ENCODE data around the gene PDIA6. TPM values are rescaled to one million over a fixed set of nuclear protein-coding genes. Genes with fewer than 3 reads are reported as not detected.

PDIA6 gene
- total RNA-seq, 1 donor from 2014 or later = 85.8 TPM

DNA sequence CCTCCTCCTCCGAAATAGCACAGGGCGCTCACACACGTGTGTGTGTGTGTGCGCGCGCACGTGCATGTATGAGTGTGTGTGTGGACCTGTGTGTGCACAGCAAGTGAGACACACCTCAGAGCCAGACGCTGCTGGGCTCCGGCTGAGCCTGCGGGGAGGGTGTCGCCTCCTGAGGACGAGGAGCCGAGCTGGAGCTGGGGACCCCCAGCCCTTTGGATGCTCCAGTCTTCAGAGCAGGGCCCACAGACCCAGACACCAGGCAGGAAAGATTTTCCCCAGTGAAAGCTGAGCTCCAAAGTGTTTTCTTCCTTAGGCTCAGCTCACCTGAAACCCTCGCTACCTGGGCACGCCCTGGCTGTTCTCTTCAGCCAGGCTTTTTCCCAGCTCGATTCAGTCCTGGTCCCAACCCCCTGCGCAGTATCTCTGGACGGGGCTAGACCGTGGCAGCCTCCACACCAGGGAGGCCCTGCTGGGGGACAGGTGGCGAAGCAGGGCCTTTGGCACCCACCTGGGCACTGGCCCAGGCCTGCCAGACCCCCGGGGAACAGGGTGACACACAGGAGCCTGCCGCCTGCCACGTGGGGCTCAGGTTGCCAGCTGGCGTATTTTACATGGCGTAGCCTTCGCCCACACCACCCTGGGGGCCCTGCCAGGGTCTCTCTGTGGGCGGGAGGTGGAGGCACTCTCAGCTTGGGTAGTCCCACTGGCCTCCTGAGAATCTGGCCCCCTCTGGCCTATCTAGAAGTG, 36.2 kb downstream of the PDIA6 start:
- Mint-ChIP-seq H3K4me1 (ENCODE audit: low read depth, unreplicated experiment) (peaks cover 7% of the 10 kb centered on the region), H3K9me3 (ENCODE audit: unreplicated experiment) (peaks cover 2% of the 10 kb centered on the region), H3K27ac (ENCODE audit: unreplicated experiment) (no peak overlapping the region), H3K36me3 (ENCODE audit: unreplicated experiment) (no peaks in the 10 kb centered on the region), H3K27me3 (ENCODE audit: unreplicated experiment) (peaks cover 3% of the 10 kb centered on the region), H3K4me3 (ENCODE audit: unreplicated experiment) (no peak overlapping the region)
- TF ChIP-seq, protein P1, sequence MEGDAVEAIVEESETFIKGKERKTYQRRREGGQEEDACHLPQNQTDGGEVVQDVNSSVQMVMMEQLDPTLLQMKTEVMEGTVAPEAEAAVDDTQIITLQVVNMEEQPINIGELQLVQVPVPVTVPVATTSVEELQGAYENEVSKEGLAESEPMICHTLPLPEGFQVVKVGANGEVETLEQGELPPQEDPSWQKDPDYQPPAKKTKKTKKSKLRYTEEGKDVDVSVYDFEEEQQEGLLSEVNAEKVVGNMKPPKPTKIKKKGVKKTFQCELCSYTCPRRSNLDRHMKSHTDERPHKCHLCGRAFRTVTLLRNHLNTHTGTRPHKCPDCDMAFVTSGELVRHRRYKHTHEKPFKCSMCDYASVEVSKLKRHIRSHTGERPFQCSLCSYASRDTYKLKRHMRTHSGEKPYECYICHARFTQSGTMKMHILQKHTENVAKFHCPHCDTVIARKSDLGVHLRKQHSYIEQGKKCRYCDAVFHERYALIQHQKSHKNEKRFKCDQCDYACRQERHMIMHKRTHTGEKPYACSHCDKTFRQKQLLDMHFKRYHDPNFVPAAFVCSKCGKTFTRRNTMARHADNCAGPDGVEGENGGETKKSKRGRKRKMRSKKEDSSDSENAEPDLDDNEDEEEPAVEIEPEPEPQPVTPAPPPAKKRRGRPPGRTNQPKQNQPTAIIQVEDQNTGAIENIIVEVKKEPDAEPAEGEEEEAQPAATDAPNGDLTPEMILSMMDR (IDR thresholded peaks at IDR 0.05; ENCODE audit: partially characterized antibody, unreplicated experiment) = no peak
- DNase-seq = no peak

DNA sequence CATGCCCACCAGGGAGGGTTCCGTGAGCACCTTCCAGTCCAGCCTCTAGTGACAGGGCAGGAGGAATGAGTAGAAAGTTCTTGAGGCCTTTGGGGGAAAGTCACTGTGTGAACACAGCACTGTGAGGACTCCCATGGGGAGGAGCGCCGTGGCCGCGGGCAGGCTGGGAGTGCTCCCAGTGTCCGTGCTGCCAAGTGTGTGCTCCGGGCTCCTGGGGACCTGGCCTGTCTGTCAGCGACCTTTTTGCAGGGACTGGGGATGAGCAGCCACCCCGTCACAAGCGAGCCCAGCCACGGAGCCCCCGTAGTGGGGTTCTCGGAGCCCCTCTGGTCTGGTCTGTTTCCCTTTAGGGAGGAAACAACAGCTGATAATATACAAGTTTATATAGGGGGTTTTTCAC, 36.8 kb downstream of the PDIA6 start:
- peaks cover 3% of the 10 kb centered on the region for H3K27me3 Mint-ChIP-seq (ENCODE audit: unreplicated experiment)
- no peak overlapping the region for H3K27ac Mint-ChIP-seq (ENCODE audit: unreplicated experiment)
- no peak overlapping the region for H3K4me3 Mint-ChIP-seq (ENCODE audit: unreplicated experiment)
- no peaks in the 10 kb centered on the region for H3K36me3 Mint-ChIP-seq (ENCODE audit: unreplicated experiment)
- peaks cover 7% of the 10 kb centered on the region for H3K4me1 Mint-ChIP-seq (ENCODE audit: low read depth, unreplicated experiment)
- DNase-seq = no peak
- TF ChIP-seq, protein P1 (IDR thresholded peaks at IDR 0.05; ENCODE audit: partially characterized antibody, unreplicated experiment) = no peak
- H3K9me3 Mint-ChIP-seq (ENCODE audit: unreplicated experiment) = peaks cover 2% of the 10 kb centered on the region

DNA sequence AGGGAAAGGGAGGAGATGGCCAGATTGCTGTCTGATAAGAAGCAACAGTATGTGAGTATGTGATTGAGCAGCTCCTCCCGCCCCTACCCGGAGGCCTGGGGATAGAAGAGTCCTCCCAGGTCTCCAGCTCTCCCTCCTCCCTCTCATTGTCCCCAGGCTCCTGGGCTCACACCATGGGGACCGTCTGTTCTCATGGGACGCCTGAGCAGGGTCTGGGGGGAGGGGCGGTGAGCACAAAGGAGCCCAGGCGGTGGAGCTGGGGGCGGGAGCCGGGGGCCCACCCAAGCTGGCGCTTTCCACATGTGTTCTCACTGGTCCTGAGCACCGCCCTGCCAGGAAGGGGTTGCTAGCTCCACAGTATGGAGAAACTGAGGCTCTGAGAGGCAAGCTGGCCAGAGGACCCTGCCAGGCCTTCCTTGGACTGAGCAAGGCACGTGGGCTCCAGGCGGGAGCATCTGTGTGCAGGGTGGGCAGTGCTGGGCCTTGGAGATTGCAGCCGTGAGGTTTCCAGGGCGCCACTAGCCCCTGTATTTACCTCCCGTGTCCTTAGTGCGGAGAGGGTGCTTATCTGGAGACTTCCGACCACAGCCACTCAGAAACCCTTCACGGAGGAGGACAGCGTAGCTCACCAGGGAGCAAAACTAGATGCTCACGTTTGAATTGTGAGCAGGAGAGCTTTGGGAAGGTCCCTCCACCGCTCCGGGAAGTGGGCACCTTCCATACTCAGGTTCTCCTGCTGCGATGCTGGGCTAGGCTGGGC, 37.4 kb downstream of the PDIA6 start:
- no peak for DNase-seq
- Mint-ChIP-seq H3K27me3 (ENCODE audit: unreplicated experiment) (peaks cover 3% of the 10 kb centered on the region), H3K4me3 (ENCODE audit: unreplicated experiment) (no peak overlapping the region), H3K9me3 (ENCODE audit: unreplicated experiment) (peaks cover 2% of the 10 kb centered on the region), H3K36me3 (ENCODE audit: unreplicated experiment) (no peaks in the 10 kb centered on the region), H3K27ac (ENCODE audit: unreplicated experiment) (no peak overlapping the region), H3K4me1 (ENCODE audit: low read depth, unreplicated experiment) (peaks cover 7% of the 10 kb centered on the region)
- TF ChIP-seq, protein P1 (IDR thresholded peaks at IDR 0.05; ENCODE audit: partially characterized antibody, unreplicated experiment) = no peak

DNA sequence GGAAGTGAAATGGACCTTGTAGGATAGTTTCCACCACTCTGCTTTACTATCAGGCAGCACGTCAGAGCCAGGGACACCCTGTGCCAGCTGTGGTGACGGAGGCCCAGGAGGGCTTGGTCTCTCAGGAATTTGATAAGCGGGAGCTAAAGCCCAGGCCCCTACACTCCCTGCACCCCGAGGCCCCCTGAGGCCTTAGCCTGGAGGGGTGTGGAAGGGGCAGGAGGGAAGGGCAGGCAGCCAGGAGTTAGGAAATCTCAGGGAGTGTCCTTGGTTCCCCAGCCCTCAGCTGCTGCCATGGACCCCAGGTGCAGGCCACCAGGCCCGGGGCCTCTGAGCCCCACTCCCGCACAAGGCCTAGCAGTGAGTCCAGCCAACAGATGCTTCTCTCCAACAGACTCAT, 38.2 kb downstream of the PDIA6 start:
- Mint-ChIP-seq H3K4me3 (ENCODE audit: unreplicated experiment) (no peak overlapping the region), H3K27ac (ENCODE audit: unreplicated experiment) (no peak overlapping the region), H3K27me3 (ENCODE audit: unreplicated experiment) (peaks cover 3% of the 10 kb centered on the region), H3K36me3 (ENCODE audit: unreplicated experiment) (no peaks in the 10 kb centered on the region), H3K4me1 (ENCODE audit: low read depth, unreplicated experiment) (peaks cover 7% of the 10 kb centered on the region), H3K9me3 (ENCODE audit: unreplicated experiment) (peaks cover 2% of the 10 kb centered on the region)
- DNase-seq = no peak
- TF ChIP-seq, protein P1 (IDR thresholded peaks at IDR 0.05; ENCODE audit: partially characterized antibody, unreplicated experiment) = no peak

DNA sequence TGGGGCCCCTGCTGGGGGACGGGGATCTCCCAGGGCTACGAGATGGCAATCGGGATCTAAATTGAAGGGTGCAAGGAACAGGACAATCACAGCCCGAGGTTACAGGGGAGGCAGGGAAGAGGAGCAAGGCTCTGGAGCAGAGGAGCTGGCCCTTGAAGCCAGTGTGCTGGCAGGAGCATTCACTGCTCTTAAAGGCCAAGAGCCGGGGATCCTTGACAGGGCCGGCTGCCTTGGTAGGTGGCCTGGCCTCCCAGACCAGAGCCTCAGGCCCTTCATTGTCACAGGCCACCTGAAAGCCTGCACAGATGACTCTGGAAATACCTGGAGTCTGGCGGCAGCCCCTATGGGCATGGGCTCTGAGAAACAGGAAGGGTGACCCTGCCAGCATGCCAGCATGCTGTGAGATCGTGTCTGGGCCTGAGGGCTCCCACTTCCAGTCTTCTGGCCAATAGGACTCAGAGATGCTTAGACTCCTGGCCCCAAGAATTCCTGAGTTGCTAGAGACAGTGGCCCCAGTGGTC, 38.7 kb downstream of the PDIA6 start:
- Mint-ChIP-seq H3K27me3 (ENCODE audit: unreplicated experiment) (peaks cover 3% of the 10 kb centered on the region), H3K9me3 (ENCODE audit: unreplicated experiment) (peaks cover 2% of the 10 kb centered on the region), H3K36me3 (ENCODE audit: unreplicated experiment) (no peaks in the 10 kb centered on the region), H3K4me1 (ENCODE audit: low read depth, unreplicated experiment) (peaks cover 7% of the 10 kb centered on the region), H3K27ac (ENCODE audit: unreplicated experiment) (no peak overlapping the region), H3K4me3 (ENCODE audit: unreplicated experiment) (no peak overlapping the region)
- DNase-seq = no peak
- TF ChIP-seq, protein P1 (IDR thresholded peaks at IDR 0.05; ENCODE audit: partially characterized antibody, unreplicated experiment) = no peak
